ENCODE data around the gene DRGX.

Gene DRGX

GRCh38 chr10:49381111-49381900 lies 14.6 kb downstream of the DRGX start:
- DNase-seq = no peak

- no peak for DNase-seq
Observed at GRCh38 chr10:49379596-49380410, 16.1 kb downstream of the DRGX start.

DNA sequence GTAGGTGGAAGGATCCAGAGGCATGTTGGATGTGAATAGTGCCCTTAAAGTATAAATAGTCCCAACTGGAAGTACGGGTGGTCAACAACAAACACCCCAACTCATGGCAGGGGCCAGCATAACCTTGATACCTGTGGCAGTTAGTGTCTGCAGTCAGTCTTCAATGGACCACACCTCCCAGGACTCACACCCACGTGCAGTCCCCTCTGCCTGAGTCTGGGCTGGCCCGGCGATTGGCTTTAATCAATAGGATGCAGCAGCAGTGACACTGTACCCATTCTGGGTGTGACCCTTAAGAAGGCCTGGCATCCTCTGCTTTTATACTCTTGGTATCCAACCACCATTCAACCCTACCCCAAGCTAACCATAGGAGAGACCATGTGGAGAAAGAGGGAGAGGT lies 18.6 kb downstream of the DRGX start:
- no peak for DNase-seq

DNA sequence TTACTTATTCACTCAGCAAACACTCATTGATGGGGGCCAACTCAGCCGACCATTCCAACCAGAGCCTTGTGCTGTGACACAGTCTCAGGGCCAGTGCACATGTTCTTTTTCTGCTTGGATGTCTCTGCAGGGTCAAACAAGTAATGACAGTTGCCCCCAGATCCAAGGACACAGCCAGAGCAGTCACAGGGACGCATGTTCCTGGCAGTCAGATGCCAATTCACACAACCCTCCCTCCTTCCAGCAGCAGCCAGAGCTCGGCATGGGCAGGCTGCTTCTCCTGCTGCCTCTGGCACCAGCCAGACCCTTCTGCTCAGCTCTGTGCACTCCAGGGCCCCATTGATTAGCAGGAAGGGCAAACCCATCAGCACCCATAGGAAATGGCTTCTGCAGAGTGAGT lies 20.3 kb downstream of the DRGX start:
- no peak for DNase-seq

DNA sequence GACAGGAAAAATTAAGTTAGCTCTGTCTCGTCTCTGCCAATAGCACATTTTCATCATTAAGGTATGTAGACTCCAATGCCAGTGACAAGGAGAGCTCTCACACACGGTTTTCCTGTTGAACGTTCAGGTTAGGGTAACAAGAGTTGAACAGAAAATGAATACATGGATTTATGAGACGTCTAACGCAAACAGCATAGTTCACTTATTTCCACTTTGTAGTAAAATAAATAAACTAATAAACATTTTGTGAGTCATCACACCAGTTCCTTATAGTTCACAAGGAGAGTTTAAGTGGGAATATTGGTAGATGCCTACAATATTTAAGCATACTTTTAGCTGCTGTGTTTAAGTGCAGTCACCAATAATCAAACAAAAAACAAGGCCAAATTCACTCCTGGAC lies 21.1 kb downstream of the DRGX start:
- DNase-seq = no peak

GRCh38 chr10:49373361-49373760 lies 22.5 kb downstream of the DRGX start:
- no peak for DNase-seq

GRCh38 chr10:49371967-49372366 lies 23.9 kb downstream of the DRGX start:
- DNase-seq = no peak

DNA sequence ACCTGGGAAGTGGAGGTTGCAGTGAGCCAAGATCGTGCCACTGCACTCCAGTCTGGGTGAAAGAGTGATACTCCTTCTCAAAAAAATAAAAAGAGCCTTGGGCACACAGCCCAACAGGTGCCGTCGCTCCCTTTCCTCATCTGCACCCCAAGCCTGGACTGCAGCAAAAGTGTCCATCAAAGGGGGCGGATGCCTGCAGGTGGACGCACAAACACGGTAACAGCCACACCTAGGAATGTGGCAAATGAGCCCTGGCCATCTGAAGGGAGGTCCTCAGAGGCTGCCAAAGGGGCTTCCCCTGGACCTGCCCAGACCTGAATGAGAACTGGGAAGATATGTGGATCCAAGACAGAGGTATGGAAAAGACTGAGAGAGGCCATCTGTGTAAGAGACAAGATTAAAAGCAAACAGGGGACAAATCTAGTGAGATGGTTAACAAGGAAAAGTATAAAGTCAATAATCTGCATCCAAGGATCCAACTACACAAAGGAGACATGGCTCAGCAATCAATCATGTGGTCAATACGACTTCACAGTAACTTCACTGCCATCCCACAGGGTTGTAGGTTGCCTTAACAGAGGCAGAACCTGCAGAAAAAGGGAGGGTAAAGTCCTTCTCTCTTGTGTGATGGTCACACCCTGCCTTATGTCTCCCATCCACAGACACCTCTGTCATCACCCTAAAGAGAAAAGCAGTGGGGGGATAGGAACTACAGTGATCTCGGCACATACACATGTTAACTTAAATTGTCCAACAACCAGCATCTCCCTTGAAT lies 25.4 kb downstream of the DRGX start:
- DNase-seq = no peak

DNA sequence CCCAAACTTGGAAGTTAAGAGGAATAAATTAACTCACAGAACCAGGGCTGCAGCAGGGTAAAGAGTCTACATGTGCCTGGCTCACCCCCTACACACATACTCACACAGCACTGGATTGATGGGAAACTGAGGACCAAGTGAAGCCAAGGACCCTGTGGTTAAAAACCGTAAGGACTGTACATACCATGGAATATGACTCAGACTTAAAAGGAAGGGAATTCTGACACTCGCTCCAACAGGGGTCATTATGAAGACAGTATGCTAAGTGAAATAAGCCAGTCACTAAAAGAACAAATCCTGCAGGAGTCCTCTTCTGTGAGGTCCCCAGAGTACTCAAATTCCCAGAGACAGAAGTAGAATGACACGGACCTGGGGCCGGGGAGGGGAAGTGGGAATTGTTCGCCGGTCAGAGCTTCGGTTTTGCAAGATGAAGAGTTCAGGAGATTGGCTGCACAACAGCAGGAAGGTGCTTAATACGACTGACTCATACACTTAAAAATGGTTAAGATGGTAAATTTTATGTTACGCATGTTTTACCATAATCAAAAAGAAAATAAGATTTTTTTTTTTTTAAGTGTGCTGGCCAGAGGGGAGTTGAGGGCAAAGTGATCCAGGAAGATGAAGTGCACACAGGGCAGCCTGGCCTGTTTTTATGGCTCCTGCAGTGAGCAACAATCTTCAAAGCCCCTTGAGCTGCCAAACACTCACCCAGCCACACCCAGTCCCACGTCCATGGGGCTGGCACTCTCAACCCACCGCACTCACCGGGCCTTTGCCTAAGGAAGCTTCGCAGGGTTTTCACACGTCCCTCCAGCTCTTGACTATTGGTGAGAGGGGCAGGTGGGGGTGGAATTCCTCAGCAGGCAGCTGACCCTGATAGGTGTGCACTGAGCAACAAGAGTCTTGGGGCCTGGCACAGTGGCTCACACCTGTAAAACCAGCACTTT lies 26.4 kb downstream of the DRGX start:
- DNase-seq = no peak

GRCh38 chr10:49368256-49368655 lies 27.6 kb downstream of the DRGX start:
- no peak for DNase-seq

DNA sequence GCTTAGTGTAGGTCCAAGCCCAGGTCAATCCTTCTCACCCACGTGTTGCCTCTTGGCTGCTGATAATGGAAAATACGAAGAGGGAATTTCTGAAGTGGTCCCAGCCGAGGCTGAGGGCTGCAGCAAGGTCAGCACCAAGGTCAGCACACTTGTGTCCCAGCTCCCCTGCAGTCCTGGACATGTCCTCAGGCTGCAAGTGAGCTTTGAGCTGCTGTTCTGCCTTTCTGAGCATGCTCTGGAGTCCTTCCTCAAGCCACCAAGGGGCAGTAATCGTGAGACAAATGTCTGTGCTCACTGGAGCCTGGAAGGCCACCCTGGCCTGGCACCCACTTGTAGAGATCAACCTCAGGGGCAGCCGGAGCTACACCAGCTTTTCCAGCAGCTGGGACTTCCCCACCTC lies 28.3 kb downstream of the DRGX start:
- DNase-seq = no peak

DNA sequence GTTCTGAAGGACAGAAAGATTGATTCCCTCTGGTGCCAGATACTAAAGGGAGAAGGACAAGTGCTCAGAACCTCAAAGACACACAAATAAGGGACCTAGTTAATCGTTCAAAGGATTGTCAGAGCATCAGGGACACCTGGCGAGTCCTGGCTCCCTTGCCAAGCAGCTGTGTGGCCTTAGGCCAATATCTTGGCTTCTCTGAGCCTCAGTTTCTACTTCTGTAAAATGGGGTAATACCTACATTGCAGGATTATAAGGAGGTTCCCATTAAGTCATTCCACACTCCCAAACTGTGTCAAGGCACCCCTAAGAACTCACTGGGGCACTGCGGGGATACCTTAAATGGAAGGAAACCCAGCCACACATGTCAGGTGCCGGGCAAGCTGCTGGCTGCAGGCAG lies 29.4 kb downstream of the DRGX start:
- no peak for DNase-seq

GRCh38 chr10:49365675-49366415 lies 30.0 kb downstream of the DRGX start:
- no peak for DNase-seq

DNA sequence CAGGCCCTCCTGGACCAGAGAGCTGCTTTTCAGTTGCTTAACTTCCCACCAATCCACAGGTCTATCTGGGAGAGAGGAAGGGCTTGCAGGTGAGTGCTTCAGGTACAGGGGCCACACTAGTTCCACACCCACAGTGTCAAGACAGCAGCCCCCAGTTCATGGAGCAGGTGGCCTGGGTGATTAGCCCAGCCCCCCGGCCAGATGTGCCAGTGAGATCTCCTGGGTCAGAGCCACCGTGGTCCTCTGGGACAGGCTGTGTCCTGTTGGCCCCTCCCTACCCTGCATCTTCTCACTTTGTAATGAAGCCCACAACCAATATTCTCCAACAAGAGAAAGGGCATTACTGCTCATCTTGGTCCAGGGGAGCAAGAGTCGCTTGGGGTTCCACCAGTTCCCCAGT lies 30.6 kb downstream of the DRGX start:
- DNase-seq = no peak

- no peak for DNase-seq
Observed at GRCh38 chr10:49364747-49365146, 31.1 kb downstream of the DRGX start.

DNA sequence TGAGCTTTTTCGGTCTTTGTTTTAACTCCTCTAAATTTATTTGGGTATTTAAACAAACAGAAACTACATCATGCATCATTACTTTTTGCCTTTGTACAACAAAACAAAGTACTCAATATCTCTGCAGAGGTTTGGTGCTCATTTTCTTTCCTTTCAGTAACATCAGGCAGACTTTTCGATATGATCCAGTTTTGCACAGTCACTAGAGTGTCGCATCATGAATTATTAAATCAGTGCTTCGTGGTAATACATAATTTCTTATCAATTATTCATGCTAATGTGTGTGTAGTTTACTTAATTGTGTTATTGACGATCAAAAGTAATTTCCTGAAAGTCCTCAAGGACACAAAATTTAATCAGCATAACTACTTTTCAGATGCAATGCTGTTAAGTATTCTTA lies 31.8 kb downstream of the DRGX start:
- no peak for DNase-seq

DNA sequence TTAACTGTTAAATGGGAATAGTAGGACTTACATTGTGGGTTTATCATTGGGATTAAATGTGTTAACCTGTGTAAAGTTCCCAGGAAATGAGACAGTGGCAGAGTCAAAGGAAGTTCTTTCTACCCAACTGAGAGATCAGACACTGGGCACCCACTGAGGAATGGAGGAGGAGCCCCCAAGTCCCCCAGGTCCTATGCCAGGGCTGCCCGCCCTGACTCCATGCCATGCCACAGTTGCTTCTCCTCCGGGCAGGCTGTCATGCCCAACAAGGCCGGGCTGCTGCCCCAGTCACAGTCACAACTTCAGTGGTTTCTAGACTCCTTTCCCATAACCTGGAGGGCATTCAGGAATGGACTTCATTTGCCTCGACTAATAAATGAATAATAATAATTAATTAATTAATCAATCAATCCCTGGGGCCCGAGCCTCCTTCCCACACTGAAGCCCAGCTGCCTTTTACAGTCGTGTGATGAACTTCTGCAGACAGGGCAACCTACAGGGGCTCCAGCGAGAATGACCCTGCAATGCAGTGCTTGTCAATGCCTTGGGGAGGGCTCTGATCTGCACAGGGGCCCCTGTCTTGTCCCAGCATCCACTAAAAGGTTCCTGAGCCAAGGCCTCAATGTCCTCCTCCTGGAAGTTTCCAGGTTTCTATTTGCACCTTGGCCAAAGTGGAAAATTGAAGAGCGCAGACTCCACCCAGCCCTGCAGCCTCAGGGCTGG lies 32.4 kb downstream of the DRGX start:
- no peak for DNase-seq

DNA sequence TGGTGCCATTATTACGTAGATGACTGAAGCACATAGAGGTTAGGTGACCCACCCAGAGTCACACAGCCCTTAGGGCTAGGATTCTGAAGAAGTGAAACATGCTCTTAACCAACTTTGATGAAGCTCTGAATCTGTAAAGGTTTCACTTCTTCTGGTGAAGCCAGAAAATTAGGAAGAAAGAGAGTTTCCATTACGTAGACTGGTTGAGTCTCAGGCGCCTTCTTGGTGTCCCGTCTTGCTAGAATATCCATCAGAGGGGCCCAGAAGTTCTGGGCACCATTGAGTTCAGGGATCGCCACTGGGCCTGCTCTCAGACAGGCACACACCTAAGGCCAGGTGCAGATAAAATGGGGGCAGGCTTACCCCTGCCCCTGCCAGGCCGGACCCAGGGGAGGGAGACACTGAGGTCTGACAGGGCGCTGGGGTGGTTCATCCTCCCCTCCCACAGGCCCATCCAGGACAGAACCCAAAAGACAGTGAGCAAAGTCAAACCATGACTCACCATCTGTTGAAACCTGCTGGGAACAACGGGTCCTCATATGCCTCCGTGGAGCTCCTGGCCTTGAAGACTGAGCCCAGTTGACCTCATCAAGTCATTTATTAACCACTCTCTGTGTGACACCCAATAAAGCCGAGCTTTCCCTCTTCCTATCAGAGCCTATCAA lies 33.2 kb downstream of the DRGX start:
- no peak for DNase-seq

GRCh38 chr10:49361735-49362568 lies 33.9 kb downstream of the DRGX start:
- no peak for DNase-seq

- DNase-seq = no peak
Observed at GRCh38 chr10:49361178-49361554, 34.7 kb downstream of the DRGX start.
